ENCODE results near the gene DPF3. TPM values are rescaled to one million over a fixed set of nuclear protein-coding genes. Genes with fewer than 3 reads are reported as not detected.

The DPF3 gene
- total and polyA plus RNA-seq, 2 donors, result 0.71 to 2.2 TPM

DNA sequence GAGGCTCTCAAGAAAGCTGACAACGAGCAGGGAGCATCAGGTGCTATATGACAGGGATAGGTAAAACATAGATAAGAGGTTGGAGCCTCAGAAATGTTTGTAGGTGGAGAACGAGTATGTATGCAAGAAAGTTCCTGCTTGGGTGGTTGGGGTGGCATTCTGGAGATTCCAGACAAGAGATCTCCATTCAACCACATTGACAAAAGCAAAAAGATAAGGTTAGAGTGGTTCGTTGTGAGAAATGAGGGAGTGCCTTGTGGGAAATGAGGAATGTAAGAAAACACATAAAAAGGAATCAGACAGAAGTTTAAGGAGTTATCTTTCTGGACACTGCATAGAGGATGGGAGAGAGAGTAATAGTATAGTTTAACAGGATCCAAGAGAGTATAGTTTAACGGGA is 290.3 kb downstream of the DPF3 start:
- H3K4me3 ChIP-seq (ENCODE audit: low read depth, low read length), result no peak overlapping the region
- H3K27ac ChIP-seq (ENCODE audit: low read depth), result no peak overlapping the region
- DNase-seq (ENCODE audit: extremely low spot score), result no peak
- H3K36me3 ChIP-seq (ENCODE audit: insufficient read depth), result no peaks in the 10 kb centered on the region
- H3K4me1 ChIP-seq (ENCODE audit: insufficient read depth), result no peaks in the 10 kb centered on the region
- WGBS, result 70% methylated on average over 4 of the region's 4 CpGs

- H3K36me3 ChIP-seq (ENCODE audit: insufficient read depth), result no peaks in the 10 kb centered on the region
- 61% methylated on average over 9 of the region's 9 CpGs for WGBS
- no peak for DNase-seq (ENCODE audit: extremely low spot score)
- H3K27ac ChIP-seq (ENCODE audit: low read depth), result no peak overlapping the region
- H3K4me3 ChIP-seq (ENCODE audit: low read depth, low read length), result no peak overlapping the region
- no peaks in the 10 kb centered on the region for H3K4me1 ChIP-seq (ENCODE audit: insufficient read depth)
Measured at GRCh38 chr14:72600551-72601330, 293.2 kb downstream of the DPF3 start.

- H3K36me3 ChIP-seq (ENCODE audit: insufficient read depth), result no peaks in the 10 kb centered on the region
- no peak for DNase-seq (ENCODE audit: extremely low spot score)
Measured at GRCh38 chr14:72599579-72600470, 294.1 kb downstream of the DPF3 start.

GRCh38 chr14:72598306-72598705 is 295.6 kb downstream of the DPF3 start:
- H3K36me3 ChIP-seq (ENCODE audit: insufficient read depth), result no peaks in the 10 kb centered on the region
- 91% methylated on average over 5 of the region's 5 CpGs for WGBS
- no peak overlapping the region for H3K27ac ChIP-seq (ENCODE audit: low read depth)
- no peaks in the 10 kb centered on the region for H3K4me1 ChIP-seq (ENCODE audit: insufficient read depth)
- no peak overlapping the region for H3K4me3 ChIP-seq (ENCODE audit: low read depth, low read length)
- DNase-seq (ENCODE audit: extremely low spot score), result no peak

More at GRCh38 chr14:72599579-72600470, 294.1 kb downstream of the DPF3 start:
- Histone ChIP-seq H3K27ac (ENCODE audit: low read depth) (no peak overlapping the region), H3K4me1 (ENCODE audit: insufficient read depth) (no peaks in the 10 kb centered on the region), H3K4me3 (ENCODE audit: low read depth, low read length) (no peak overlapping the region)
- WGBS, result 63% methylated on average over 16 of the region's 16 CpGs

DNA sequence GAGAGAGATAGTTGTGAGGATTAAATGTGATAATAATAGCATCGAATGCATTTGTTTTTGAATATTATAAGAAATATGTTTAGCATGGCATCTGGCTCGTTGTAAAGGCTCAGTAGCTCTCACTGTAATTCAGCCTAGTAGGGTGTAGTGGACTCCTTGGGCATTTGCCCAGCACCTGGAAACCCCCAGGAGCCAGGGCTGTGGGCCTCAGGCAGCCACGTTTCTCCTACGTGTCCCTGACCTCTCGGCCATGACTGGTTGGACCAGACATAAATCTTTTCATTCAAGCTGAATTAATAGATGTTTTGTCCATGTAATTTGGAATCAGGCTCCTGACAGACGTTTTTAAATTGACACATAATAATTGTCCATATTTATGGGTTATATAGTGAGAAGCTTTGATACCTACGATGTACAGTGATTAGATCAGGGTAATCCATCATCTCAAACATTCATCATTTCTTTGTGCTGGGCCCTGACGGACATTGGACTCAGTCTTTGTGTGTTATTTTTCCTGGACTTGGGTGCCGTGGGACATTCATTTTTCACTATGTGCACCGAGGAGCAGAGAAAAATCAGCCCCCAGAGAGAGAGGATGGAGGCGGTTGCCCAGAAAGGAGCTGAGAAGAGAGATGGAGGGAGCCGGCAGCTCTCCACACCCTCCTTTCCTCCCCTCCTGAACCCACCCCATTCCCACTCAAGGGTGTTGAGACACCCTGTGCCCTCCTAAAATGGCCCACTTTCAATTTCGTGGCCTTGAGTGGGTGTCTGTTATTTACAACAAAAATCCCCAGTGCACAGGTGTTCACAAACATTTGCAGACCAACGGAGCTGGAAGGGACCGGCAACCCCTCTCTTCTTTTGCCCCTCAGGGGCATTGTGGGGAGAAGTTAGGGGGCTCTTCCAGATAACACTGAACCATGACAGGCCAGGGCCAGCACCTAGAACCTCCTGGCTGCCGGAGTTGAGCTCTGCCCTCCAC is 296.4 kb downstream of the DPF3 start:
- H3K27ac ChIP-seq (ENCODE audit: low read depth), result no peak overlapping the region
- no peaks in the 10 kb centered on the region for H3K36me3 ChIP-seq (ENCODE audit: insufficient read depth)
- 77% methylated on average over 16 of the region's 16 CpGs for WGBS
- no peak for DNase-seq (ENCODE audit: extremely low spot score)
- H3K4me1 ChIP-seq (ENCODE audit: insufficient read depth), result no peaks in the 10 kb centered on the region
- H3K4me3 ChIP-seq (ENCODE audit: low read depth, low read length), result no peak overlapping the region

GRCh38 chr14:72595152-72595862 is 298.6 kb downstream of the DPF3 start:
- 89% methylated on average over 8 of the region's 8 CpGs for WGBS
- Histone ChIP-seq H3K27ac (ENCODE audit: low read depth) (no peak overlapping the region), H3K4me1 (ENCODE audit: insufficient read depth) (no peaks in the 10 kb centered on the region), H3K4me3 (ENCODE audit: low read depth, low read length) (no peak overlapping the region), H3K36me3 (ENCODE audit: insufficient read depth) (no peaks in the 10 kb centered on the region)
- no peak for DNase-seq (ENCODE audit: extremely low spot score)

DNA sequence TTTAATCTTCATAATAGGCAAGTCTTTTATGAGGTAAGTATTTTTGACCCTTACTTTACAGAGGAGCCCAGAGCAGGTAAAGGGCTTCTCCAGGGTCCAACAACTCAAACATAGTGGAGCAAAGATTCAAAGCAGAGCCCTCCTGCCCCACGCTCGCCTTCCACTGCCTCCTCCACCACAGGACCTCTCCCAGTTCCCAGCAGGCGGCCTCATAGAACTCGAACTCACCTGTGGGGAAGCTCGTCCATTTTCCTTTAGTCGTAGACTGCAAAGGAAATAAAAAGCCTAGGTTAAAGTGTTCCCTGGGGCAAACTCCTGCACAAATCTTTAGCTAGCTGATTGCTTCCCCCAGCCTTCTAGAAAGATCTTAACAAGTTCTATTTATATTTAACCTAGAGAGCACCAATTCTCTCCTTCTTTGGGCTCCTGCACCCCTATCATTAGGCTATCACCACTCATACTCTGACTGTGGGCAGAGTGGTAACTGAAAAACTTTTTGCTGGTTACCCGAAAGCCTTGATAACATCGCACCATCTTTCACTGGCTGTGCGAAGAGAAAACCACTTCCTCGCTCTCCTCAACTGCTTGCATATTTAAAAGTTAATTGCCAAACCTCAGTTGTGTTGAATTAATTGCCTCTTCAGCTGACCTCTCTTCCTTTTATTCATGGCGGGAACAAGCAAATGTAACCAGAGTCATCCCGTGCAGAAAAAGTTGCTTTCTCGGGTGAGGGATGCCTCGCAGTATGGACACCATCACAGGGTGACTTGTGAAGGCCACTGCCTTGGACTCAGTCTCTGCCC is 299.6 kb downstream of the DPF3 start:
- 82% methylated on average over 14 of the region's 14 CpGs for WGBS
- Histone ChIP-seq H3K4me1 (ENCODE audit: insufficient read depth) (no peaks in the 10 kb centered on the region), H3K27ac (ENCODE audit: low read depth) (no peak overlapping the region), H3K36me3 (ENCODE audit: insufficient read depth) (no peaks in the 10 kb centered on the region), H3K4me3 (ENCODE audit: low read depth, low read length) (no peak overlapping the region)
- DNase-seq (ENCODE audit: extremely low spot score), result no peak

GRCh38 chr14:72591391-72591790 is 302.5 kb downstream of the DPF3 start:
- Histone ChIP-seq H3K4me3 (ENCODE audit: low read depth, low read length) (no peak overlapping the region), H3K27ac (ENCODE audit: low read depth) (no peak overlapping the region), H3K36me3 (ENCODE audit: insufficient read depth) (no peaks in the 10 kb centered on the region), H3K4me1 (ENCODE audit: insufficient read depth) (no peaks in the 10 kb centered on the region)
- no peak for DNase-seq (ENCODE audit: extremely low spot score)
- 87% methylated on average over 4 of the region's 4 CpGs for WGBS

DNA sequence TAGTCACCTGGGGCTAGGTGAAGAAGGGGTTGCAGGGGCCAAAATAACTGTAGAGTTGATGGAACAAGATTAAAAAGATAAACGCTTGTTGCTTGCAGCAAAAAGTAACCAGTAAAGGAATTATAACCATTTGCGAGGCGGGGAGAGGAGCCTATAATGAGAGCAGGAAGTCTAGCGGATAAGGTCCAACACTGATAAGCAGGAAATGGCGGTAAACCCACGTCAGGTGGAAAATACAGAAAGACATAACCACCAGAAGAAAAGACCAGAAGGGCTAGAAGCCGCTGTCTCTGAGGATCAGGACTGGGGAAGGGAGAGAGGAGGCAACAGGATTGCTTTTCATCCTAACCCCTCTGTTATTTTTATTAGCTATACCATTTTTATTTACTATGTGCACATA is 303.3 kb downstream of the DPF3 start:
- Histone ChIP-seq H3K36me3 (ENCODE audit: insufficient read depth) (no peaks in the 10 kb centered on the region), H3K27ac (ENCODE audit: low read depth) (no peak overlapping the region), H3K4me3 (ENCODE audit: low read depth, low read length) (no peak overlapping the region), H3K4me1 (ENCODE audit: insufficient read depth) (no peaks in the 10 kb centered on the region)
- DNase-seq (ENCODE audit: extremely low spot score), result no peak
- WGBS, result 42% methylated on average over 7 of the region's 7 CpGs

DNA sequence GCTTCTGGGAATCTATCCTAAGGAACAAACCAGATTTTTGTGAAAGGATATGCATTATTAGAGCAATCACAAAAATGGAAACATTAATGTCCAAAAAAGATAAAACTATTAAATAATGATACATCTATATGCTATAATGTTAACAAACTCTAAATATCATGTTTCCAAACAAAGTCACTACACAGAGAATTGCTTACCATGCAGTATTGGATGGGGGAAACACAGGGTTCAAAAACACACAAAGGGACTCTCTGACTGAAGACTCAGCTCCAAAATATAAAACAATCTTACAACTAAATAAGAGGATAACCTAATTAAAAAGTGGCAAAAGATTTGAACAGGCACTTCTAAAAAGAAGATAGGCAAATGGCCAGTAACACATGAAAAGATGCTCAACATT is 304.2 kb downstream of the DPF3 start:
- no peak for DNase-seq (ENCODE audit: extremely low spot score)
- Histone ChIP-seq H3K36me3 (ENCODE audit: insufficient read depth) (no peaks in the 10 kb centered on the region), H3K4me3 (ENCODE audit: low read depth, low read length) (no peak overlapping the region), H3K4me1 (ENCODE audit: insufficient read depth) (no peaks in the 10 kb centered on the region), H3K27ac (ENCODE audit: low read depth) (no peak overlapping the region)

DNA sequence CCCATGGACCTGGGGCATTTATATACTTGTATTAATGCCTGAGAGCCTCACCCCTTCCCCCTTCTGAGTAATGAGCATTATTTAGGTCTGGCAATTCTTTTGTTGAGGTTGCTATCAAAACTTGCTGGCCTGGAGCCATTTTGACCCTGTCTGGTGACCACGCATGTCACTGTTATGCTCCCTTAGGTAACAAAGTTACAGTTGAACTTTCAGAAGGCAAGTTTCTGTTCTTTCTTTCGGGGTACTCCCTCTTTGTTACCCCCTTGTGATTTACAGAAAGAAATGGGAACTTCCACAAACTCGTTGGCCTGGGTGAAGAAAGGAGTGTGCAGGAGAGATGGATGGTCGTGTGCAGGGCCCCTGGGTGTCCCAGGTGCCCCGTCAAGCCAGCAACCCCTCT is 305.4 kb downstream of the DPF3 start:
- no peak for DNase-seq (ENCODE audit: extremely low spot score)
- 79% methylated on average over 5 of the region's 5 CpGs for WGBS

More for the DNA sequence above, 305.4 kb downstream of the DPF3 start:
- H3K27ac ChIP-seq (ENCODE audit: low read depth), result no peak overlapping the region
- no peaks in the 10 kb centered on the region for H3K4me1 ChIP-seq (ENCODE audit: insufficient read depth)
- no peak overlapping the region for H3K4me3 ChIP-seq (ENCODE audit: low read depth, low read length)
- no peaks in the 10 kb centered on the region for H3K36me3 ChIP-seq (ENCODE audit: insufficient read depth)
